Measurements from ENCODE around the gene U2SURP.

DNA sequence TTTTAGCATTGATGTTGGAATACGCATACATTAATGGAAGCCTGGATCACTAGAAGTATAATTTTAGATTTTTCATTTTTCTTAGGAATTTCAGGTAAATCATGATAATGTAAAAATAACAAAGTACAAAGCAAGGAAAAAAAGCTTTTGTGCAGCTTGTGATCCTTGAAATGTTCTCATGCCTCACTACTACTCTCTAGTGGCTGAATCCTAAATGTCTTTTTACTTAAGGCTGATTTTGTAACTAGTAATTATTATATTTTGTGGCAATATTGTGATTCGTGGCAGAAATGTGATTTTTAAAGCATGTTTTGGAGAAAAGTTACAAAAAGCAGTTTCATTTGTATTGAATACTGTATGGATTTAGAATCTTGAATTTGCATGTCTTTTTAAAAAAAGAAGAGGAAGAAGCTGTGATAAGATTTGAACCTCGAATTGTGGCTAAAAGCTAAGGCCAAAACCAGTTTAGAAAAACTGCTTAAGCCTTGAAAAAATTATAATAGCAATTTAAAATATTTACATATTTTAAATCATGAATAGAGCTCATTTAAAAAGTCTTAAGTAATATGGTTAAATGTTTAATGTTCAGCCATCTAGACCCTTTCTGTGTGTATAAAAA lies 39.0 kb downstream of the U2SURP start:
- TF ChIP-seq, protein P1, sequence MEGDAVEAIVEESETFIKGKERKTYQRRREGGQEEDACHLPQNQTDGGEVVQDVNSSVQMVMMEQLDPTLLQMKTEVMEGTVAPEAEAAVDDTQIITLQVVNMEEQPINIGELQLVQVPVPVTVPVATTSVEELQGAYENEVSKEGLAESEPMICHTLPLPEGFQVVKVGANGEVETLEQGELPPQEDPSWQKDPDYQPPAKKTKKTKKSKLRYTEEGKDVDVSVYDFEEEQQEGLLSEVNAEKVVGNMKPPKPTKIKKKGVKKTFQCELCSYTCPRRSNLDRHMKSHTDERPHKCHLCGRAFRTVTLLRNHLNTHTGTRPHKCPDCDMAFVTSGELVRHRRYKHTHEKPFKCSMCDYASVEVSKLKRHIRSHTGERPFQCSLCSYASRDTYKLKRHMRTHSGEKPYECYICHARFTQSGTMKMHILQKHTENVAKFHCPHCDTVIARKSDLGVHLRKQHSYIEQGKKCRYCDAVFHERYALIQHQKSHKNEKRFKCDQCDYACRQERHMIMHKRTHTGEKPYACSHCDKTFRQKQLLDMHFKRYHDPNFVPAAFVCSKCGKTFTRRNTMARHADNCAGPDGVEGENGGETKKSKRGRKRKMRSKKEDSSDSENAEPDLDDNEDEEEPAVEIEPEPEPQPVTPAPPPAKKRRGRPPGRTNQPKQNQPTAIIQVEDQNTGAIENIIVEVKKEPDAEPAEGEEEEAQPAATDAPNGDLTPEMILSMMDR (IDR thresholded peaks at IDR 0.05): peak in 4 of 5 experiments; percentile 13 to 36 (median 22)
- no peak for TF ChIP-seq POLR2AphosphoS5 (IDR thresholded peaks at IDR 0.05)
